Sigmoid colon (tissue), 7 donors: ENCODE measurements around the gene ACTL7A. TPM values are rescaled to one million over a fixed set of nuclear protein-coding genes. Genes with fewer than 3 reads are reported as not detected.

ENCODE experiments used
- DNase-seq: peaks from one replicate; pipeline ENCODE4 v3.0.0-alpha.2; 2019
- H3K27ac ChIP-seq, 4 donors: fragments of 200-600 bp; sonication (generic); one replicate each; pipeline ENCODE4 v1.5.1; 2016 to 2019; ENCODE audit warnings: mild to moderate bottlenecking in 1 of 4
- H3K27me3 ChIP-seq, 3 donors: fragments of 200-600 bp; sonication (generic); one replicate each; pipeline ENCODE4 v1.5.1; 2019; ENCODE audit warnings: mild to moderate bottlenecking in 1 of 3
- H3K36me3 ChIP-seq, 4 donors: fragments of 200-600 bp; sonication (generic); one replicate each; pipeline ENCODE4 v1.5.1; 2016 to 2019
- H3K4me1 ChIP-seq, 4 donors: fragments of 200-600 bp; sonication (generic); one replicate each; pipeline ENCODE4 v1.5.1; 2017 to 2019
- H3K4me3 ChIP-seq, 4 donors: fragments of 200-600 bp; sonication (generic); one replicate each; pipeline ENCODE4 v1.5.1; 2017 to 2019; ENCODE audit warnings: mild to moderate bottlenecking in 2 of 4, moderate library complexity in 1 of 4
- H3K9me3 ChIP-seq, 4 donors: fragments of 200-600 bp in 3 of 4; sonication (generic) in 3 of 4; one replicate each; pipeline versions ENCODE4 v1.5.1 to v1.6.1; 2013 to 2019
- EP300 ChIP-seq, 4 donors: sonication (generic); formaldehyde crosslinking; IDR thresholded peaks; one replicate each; pipeline ENCODE4 v1.6.1; 2017; ENCODE audit warnings: antibody characterized with exemption in 4 of 4
- POLR2A ChIP-seq, 2 donors: fragments of 450-650 bp; IDR thresholded peaks; one replicate each; pipeline ENCODE4 v1.6.1; 2016; ENCODE audit warnings: antibody characterized with exemption in 2 of 2, mild to moderate bottlenecking in 2 of 2, moderate library complexity in 2 of 2
- POLR2AphosphoS5 ChIP-seq, 4 donors: sonication (generic); formaldehyde crosslinking; IDR thresholded peaks; one replicate each; pipeline ENCODE4 v1.6.1; 2017; ENCODE audit warnings: antibody characterized with exemption in 4 of 4
- WGBS, 2 donors: extraction: QIAGEN DNeasy Blood & Tissue Kit; methylation state at CpG; one replicate each; pipeline ENCODE4 v1.1.7; 2013; 5-methylcytosine and 5-hydroxymethylcytosine counted together
- intact Hi-C: fragments of 100-400 bp; cut with DNase I; formaldehyde crosslinking; loops from one replicate; pipeline ENCODE4 v1.15.1; 2023
- polyA plus RNA-seq, 3 donors: library from polyadenylated mRNA; stranded (reverse); fragments of 200-250 nt; gene quantifications; one replicate each; pipeline ENCODE4 v1.2.3, GENCODE V29; 2013
- small RNA-seq, 3 donors: library from RNA; depleted of rRNA; stranded (forward); fragments of <200 nt; gene quantifications; one replicate each; pipeline ENCODE3, GENCODE V24; 2016
- total RNA-seq, 4 donors: library from RNA; depleted of rRNA; stranded (reverse); fragments of >200 nt; gene quantifications; one replicate each; pipeline ENCODE4 v1.1.0, GENCODE V29; 2016
- TF ChIP-seq, protein P1 (sequence below), 4 experiments: fragments of 450-650 bp in 3 of 4; fragments of 200-600 bp in 1 of 4; IDR thresholded peaks; one replicate each; pipeline ENCODE4 v1.5.1; 2016 to 2019; ENCODE audit warnings: antibody characterized with exemption in 4 of 4, mild to moderate bottlenecking in 3 of 4, moderate library complexity in 2 of 4
- donor health status: healthy with polysubstance abuse.
- donor health status: Bipolar disorder and iron deficiency.
- donor health status: healthy.

Gene ACTL7A
- total and polyA plus RNA-seq, 7 donors, result not detected

DNA sequence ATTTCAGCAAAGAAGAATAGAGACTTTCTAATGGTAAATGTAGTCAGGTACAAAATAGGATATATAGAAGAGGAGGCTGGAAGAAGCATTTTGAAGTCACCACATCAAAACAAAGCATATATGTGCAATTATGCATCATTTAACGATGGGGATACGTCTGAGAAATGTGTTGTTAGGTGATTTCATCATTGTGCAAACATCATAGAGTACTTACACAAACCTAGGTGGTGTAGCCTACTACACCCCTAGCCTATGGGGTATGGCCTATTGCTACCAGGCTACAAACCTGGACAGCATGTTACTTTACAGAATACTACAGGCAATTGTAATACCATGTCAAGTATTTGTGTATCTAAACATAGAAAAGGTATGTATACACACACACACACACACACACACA lies 43.4 kb downstream of the ACTL7A start:
- peaks cover 18 to 98% (median 47%) of the 10 kb centered on the region in 4 donors for H3K36me3 ChIP-seq
- TF ChIP-seq, protein P1, sequence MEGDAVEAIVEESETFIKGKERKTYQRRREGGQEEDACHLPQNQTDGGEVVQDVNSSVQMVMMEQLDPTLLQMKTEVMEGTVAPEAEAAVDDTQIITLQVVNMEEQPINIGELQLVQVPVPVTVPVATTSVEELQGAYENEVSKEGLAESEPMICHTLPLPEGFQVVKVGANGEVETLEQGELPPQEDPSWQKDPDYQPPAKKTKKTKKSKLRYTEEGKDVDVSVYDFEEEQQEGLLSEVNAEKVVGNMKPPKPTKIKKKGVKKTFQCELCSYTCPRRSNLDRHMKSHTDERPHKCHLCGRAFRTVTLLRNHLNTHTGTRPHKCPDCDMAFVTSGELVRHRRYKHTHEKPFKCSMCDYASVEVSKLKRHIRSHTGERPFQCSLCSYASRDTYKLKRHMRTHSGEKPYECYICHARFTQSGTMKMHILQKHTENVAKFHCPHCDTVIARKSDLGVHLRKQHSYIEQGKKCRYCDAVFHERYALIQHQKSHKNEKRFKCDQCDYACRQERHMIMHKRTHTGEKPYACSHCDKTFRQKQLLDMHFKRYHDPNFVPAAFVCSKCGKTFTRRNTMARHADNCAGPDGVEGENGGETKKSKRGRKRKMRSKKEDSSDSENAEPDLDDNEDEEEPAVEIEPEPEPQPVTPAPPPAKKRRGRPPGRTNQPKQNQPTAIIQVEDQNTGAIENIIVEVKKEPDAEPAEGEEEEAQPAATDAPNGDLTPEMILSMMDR (IDR thresholded peaks at IDR 0.05), result no peak
- TF ChIP-seq POLR2AphosphoS5 (IDR thresholded peaks at IDR 0.05) (no peak), EP300 (IDR thresholded peaks at IDR 0.05) (no peak), POLR2A (IDR thresholded peaks at IDR 0.05) (no peak)
- intact Hi-C loops, result no loop called here

DNA sequence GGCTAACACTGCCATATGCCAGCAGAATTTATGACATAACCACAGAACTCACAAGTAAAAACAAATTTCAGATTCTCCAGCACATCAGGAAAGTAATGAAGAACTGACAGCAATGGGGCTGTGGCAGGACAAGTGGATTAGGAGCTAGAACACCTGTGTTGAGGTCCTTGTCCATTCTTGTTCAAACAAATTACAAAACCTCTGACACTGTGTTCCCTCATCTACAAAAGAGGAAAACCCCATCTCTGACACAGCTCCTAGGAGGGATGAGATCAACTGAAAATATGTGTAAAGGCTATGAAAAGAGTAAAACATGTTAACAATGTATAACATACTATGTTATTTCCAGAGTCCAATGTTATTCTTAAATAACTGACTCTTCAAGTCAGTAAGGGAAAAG lies 48.3 kb downstream of the ACTL7A start:
- Histone ChIP-seq H3K4me3 (no peak overlapping the region), H3K27me3 (no peaks in the 10 kb centered on the region), H3K36me3 (peaks cover 6 to 100% (median 41%) of the 10 kb centered on the region in 4 donors), H3K27ac (no peak overlapping the region), H3K4me1 (no peaks in the 10 kb centered on the region), H3K9me3 (no peaks in the 10 kb centered on the region)
- TF ChIP-seq EP300 (IDR thresholded peaks at IDR 0.05) (no peak), POLR2A (IDR thresholded peaks at IDR 0.05) (no peak), POLR2AphosphoS5 (IDR thresholded peaks at IDR 0.05) (no peak)
- TF ChIP-seq, protein P1 (IDR thresholded peaks at IDR 0.05), result no peak
- no peak for DNase-seq
- intact Hi-C loops, result no loop called here

More for the DNA sequence above, 43.4 kb downstream of the ACTL7A start:
- WGBS, 2 donors, result 30 to 78% methylated on average over 2 of the region's 2 CpGs
- H3K9me3 ChIP-seq, result no peaks in the 10 kb centered on the region
- no peaks in the 10 kb centered on the region for H3K27me3 ChIP-seq
- no peaks in the 10 kb centered on the region for H3K4me1 ChIP-seq
- no peak overlapping the region for H3K27ac ChIP-seq
- H3K4me3 ChIP-seq, result no peak overlapping the region
- no peak for DNase-seq

DNA sequence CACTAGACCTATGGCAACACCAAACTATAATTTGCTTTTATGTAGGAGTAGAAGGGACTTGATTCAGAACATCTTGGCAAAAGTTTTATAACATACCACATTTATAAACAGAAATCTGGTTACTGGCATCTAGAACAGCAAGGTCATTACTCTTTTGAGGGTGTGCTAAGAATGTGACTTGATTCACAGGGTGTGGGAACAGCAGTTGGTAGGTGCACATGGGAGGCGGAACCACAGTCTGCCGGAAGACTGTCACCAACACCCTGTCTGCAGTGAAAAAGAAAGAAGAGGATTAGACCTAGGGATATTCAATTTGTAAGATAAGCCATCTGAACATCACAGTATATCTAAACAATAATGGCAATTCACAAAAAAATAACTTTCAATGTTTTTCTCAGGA lies 48.8 kb downstream of the ACTL7A start:
- Histone ChIP-seq H3K27ac (no peak overlapping the region), H3K27me3 (no peaks in the 10 kb centered on the region), H3K4me1 (no peaks in the 10 kb centered on the region), H3K36me3 (peaks cover 7 to 100% (median 42%) of the 10 kb centered on the region in 4 donors), H3K9me3 (no peaks in the 10 kb centered on the region), H3K4me3 (no peak overlapping the region)
- TF ChIP-seq POLR2A (IDR thresholded peaks at IDR 0.05), result no peak
- TF ChIP-seq EP300 (IDR thresholded peaks at IDR 0.05), result no peak
- WGBS, 2 donors, result 98% methylated on average over 2 of the region's 2 CpGs
- intact Hi-C loops, result no loop called here
- no peak for DNase-seq

DNA sequence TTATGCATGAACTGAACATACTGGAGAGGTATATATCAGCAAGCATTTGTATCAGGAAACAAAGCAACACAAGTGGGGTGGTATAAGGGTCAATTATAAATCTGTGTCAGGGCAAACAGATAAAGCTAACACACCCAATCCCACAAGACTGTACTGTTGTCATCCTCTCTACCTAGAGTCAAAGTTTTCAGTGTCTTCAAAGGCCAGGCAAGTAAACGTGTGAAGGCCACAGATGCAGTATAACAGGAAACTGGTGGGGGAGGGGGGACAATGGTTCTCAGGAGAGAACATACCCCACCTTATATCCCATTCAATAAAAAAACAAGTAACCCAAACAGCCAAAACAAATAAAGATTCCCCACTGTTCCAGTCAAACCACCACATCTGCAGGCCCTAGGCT lies 49.8 kb downstream of the ACTL7A start:
- Histone ChIP-seq H3K4me3 (no peak overlapping the region), H3K27me3 (no peaks in the 10 kb centered on the region), H3K36me3 (peaks cover 7 to 99% (median 39%) of the 10 kb centered on the region in 4 donors), H3K27ac (no peak overlapping the region), H3K9me3 (no peaks in the 10 kb centered on the region), H3K4me1 (no peaks in the 10 kb centered on the region)
- WGBS, 2 donors, result 26 to 33% methylated on average over 1 of the region's 1 CpG
- TF ChIP-seq EP300 (IDR thresholded peaks at IDR 0.05), result no peak
- TF ChIP-seq POLR2AphosphoS5 (IDR thresholded peaks at IDR 0.05), result no peak
- TF ChIP-seq, protein P1 (IDR thresholded peaks at IDR 0.05), result no peak
- TF ChIP-seq POLR2A (IDR thresholded peaks at IDR 0.05), result no peak
- no peak for DNase-seq
- intact Hi-C loops, result no loop called here

Small RNA genes within 50 kb of the gene (small RNA-seq; reads per million reads assigned to genes)
- 0 reads per million in 3 donors for gene AL359692.1

Other genes with a start within 250 kb of the ACTL7A start
- under 1 TPM in 1 of 4 donors, not detected in 3; 0.27 TPM for gene ACTL7B, start 6.3 kb upstream of the ACTL7A start, total RNA-seq
- gene ACTL7B, start 6.3 kb upstream of the ACTL7A start, polyA plus RNA-seq, result not detected
- gene ELP1, start 71.9 kb downstream of the ACTL7A start, total RNA-seq, result 10 to 100 TPM; 11.0 to 17.2 (median 15.3) TPM
- gene ELP1, start 71.9 kb downstream of the ACTL7A start, polyA plus RNA-seq, result 10 to 100 TPM in 1 of 3 donors, 1 to 10 TPM in 2; 3.9 to 10.7 (median 7.8) TPM
- 10 to 100 TPM in 2 of 4 donors, 1 to 10 TPM in 2; 5.6 to 12.5 (median 8.2) TPM for gene ABITRAM, start 72.1 kb downstream of the ACTL7A start, total RNA-seq
- 10 to 100 TPM; 11.8 to 18.3 (median 13.2) TPM for gene ABITRAM, start 72.1 kb downstream of the ACTL7A start, polyA plus RNA-seq
- 10 to 100 TPM; 36.4 to 56.8 (median 42.6) TPM for gene CTNNAL1, start 151.2 kb downstream of the ACTL7A start, total RNA-seq
- 10 to 100 TPM; 18.7 to 32.4 (median 22.2) TPM for gene CTNNAL1, start 151.2 kb downstream of the ACTL7A start, polyA plus RNA-seq